Osteoblast (primary cell): ENCODE results near the gene UIMC1. TPM values are rescaled to one million over a fixed set of nuclear protein-coding genes. Genes with fewer than 3 reads are reported as not detected.

Experiments used
- DNase-seq: peaks from one replicate; pipeline ENCODE4 v3.0.0; 2011; ENCODE audit warnings: low spot score, mixed read lengths; ENCODE audit not compliant: insufficient read length; ENCODE audit errors: missing footprints
- H2AFZ ChIP-seq: 2 replicates; pipeline ENCODE4 v1.6.0; 2011; ENCODE audit warnings: mild to moderate bottlenecking, low read length
- H3K27ac ChIP-seq: 2 replicates; pipeline ENCODE4 v1.5.1; 2011; ENCODE audit warnings: mild to moderate bottlenecking, low read depth, low read length, moderate library complexity
- H3K27me3 ChIP-seq: 2 replicates; pipeline ENCODE4 v1.6.0; 2012; ENCODE audit warnings: mild to moderate bottlenecking, control low read depth, inconsistent platforms, low read length, moderate library complexity; ENCODE audit not compliant: insufficient read depth
- H3K36me3 ChIP-seq: 2 replicates; pipeline ENCODE4 v1.5.1; 2011; ENCODE audit warnings: mild to moderate bottlenecking, low read length, control low read depth, moderate library complexity; ENCODE audit not compliant: insufficient read depth
- H3K4me1 ChIP-seq: 2 replicates; pipeline ENCODE4 v1.5.1; 2011; ENCODE audit warnings: mild to moderate bottlenecking, low read length, control low read depth, moderate library complexity; ENCODE audit not compliant: insufficient read depth
- H3K4me2 ChIP-seq: 2 replicates; pipeline ENCODE4 v1.6.0; 2011; ENCODE audit warnings: mild to moderate bottlenecking, low read length; ENCODE audit not compliant: insufficient read depth
- H3K4me3 ChIP-seq: fragments of 200-600 bp; sonication (generic); 3 replicates; pipeline ENCODE4 v1.5.1; 2012; ENCODE audit warnings: mild to moderate bottlenecking, low read length, inconsistent platforms; ENCODE audit not compliant: insufficient read depth
- H3K79me2 ChIP-seq: 2 replicates; pipeline ENCODE4 v1.6.0; 2012; ENCODE audit warnings: mild to moderate bottlenecking, low read length, control low read depth, inconsistent platforms; ENCODE audit not compliant: insufficient read depth
- H3K9me3 ChIP-seq: 2 replicates; pipeline ENCODE4 v1.5.1; 2011; ENCODE audit warnings: low read depth, low read length, control low read depth
- H4K20me1 ChIP-seq: 2 replicates; pipeline ENCODE4 v1.6.0; 2012; ENCODE audit warnings: mild to moderate bottlenecking, low read length, control low read depth; ENCODE audit not compliant: insufficient read depth
- CTCF ChIP-seq: IDR thresholded peaks from 2 replicates; pipeline ENCODE4 v1.5.1; 2011; ENCODE audit warnings: mild to moderate bottlenecking, low read depth, low read length, moderate library complexity; ENCODE audit errors: extremely low read depth
- total RNA-seq: library from RNA; depleted of rRNA; stranded (reverse); fragments of >200 nt; gene quantifications from 2 replicates; pipeline ENCODE4 v1.2.3, GENCODE V29; 2012

UIMC1 gene
- total RNA-seq, 1 donor: 40.9 TPM

- H3K4me2 ChIP-seq: no peak overlapping the region
- H2AFZ ChIP-seq: no peak overlapping the region
- TF ChIP-seq CTCF: no peak
- H3K4me1 ChIP-seq: no peaks in the 10 kb centered on the region
- no peak overlapping the region for H3K27ac ChIP-seq
- DNase-seq: no peak
- no peaks in the 10 kb centered on the region for H3K9me3 ChIP-seq
- H3K4me3 ChIP-seq: no peak overlapping the region
- H3K27me3 ChIP-seq: no peaks in the 10 kb centered on the region
- peaks cover 3% of the 10 kb centered on the region for H4K20me1 ChIP-seq
- peaks cover 57% of the 10 kb centered on the region for H3K36me3 ChIP-seq
- H3K79me2 ChIP-seq: no peaks in the 10 kb centered on the region
Observed at GRCh38 chr5:176902911-176903664, 103.5 kb downstream of the UIMC1 start.

GRCh38 chr5:176902102-176902814 lies 104.3 kb downstream of the UIMC1 start:
- no peak for DNase-seq
- H3K4me2 ChIP-seq: no peak overlapping the region
- no peak for TF ChIP-seq CTCF
- no peaks in the 10 kb centered on the region for H3K27me3 ChIP-seq
- H3K27ac ChIP-seq: no peak overlapping the region
- H3K79me2 ChIP-seq: no peaks in the 10 kb centered on the region
- H3K4me1 ChIP-seq: no peaks in the 10 kb centered on the region
- no peak overlapping the region for H3K4me3 ChIP-seq
- no peaks in the 10 kb centered on the region for H3K9me3 ChIP-seq
- H2AFZ ChIP-seq: no peak overlapping the region
- peaks cover under 1% of the 10 kb centered on the region for H4K20me1 ChIP-seq
- H3K36me3 ChIP-seq: peaks cover 49% of the 10 kb centered on the region

- H3K36me3 ChIP-seq: peaks cover 41% of the 10 kb centered on the region
- H3K4me2 ChIP-seq: no peak overlapping the region
- no peak for TF ChIP-seq CTCF
- H3K79me2 ChIP-seq: no peaks in the 10 kb centered on the region
- DNase-seq: no peak
- no peaks in the 10 kb centered on the region for H3K27me3 ChIP-seq
- H3K4me1 ChIP-seq: no peaks in the 10 kb centered on the region
- no peak overlapping the region for H2AFZ ChIP-seq
- no peaks in the 10 kb centered on the region for H4K20me1 ChIP-seq
- H3K27ac ChIP-seq: no peak overlapping the region
- H3K9me3 ChIP-seq: no peaks in the 10 kb centered on the region
- H3K4me3 ChIP-seq: no peak overlapping the region
Observed at GRCh38 chr5:176901260-176902101, 105.1 kb downstream of the UIMC1 start.
